Activated naive CD4-positive, alpha-beta T cell treated with anti-CD3 and anti-CD28 coated beads, Interleukin-2, amount 50 U/mL, for 24 hours (primary cell): Measurements from ENCODE around the gene CEBPG.

Experiments
- H3K27ac Mint-ChIP-seq: one replicate; pipeline ENCODE4 v1.8.0; 2021; ENCODE audit warnings: mild to moderate bottlenecking, mixed read lengths
- H3K27me3 Mint-ChIP-seq: one replicate; pipeline ENCODE4 v1.8.0; 2021; ENCODE audit warnings: mixed read lengths
- H3K36me3 Mint-ChIP-seq: one replicate; pipeline ENCODE4 v1.8.0; 2021; ENCODE audit warnings: mixed read lengths
- H3K4me1 Mint-ChIP-seq: one replicate; pipeline ENCODE4 v1.8.0; 2021; ENCODE audit warnings: mixed read lengths
- H3K4me3 Mint-ChIP-seq: one replicate; pipeline ENCODE4 v1.8.0; 2021; ENCODE audit warnings: mild to moderate bottlenecking, mixed read lengths
- H3K9me3 Mint-ChIP-seq: one replicate; pipeline ENCODE4 v1.8.0; 2021; ENCODE audit warnings: mixed read lengths

The CEBPG gene

GRCh38 chr19:33368074-33368864 lies 5.2 kb upstream of the CEBPG start:
- Mint-ChIP-seq H3K27me3 (peaks cover 1% of the 10 kb centered on the region), H3K4me1 (no peaks in the 10 kb centered on the region), H3K9me3 (no peaks in the 10 kb centered on the region), H3K4me3 (no peak overlapping the region), H3K36me3 (no peaks in the 10 kb centered on the region), H3K27ac (no peak overlapping the region)

GRCh38 chr19:33370783-33371182 lies 2.7 kb upstream of the CEBPG start:
- H3K4me3 Mint-ChIP-seq, result no peak overlapping the region
- no peak overlapping the region for H3K27ac Mint-ChIP-seq
- H3K9me3 Mint-ChIP-seq, result no peaks in the 10 kb centered on the region
- H3K27me3 Mint-ChIP-seq, result no peaks in the 10 kb centered on the region
- H3K4me1 Mint-ChIP-seq, result peaks cover 17% of the 10 kb centered on the region
- H3K36me3 Mint-ChIP-seq, result peaks cover 6% of the 10 kb centered on the region

- H3K4me1 Mint-ChIP-seq, result peaks cover 52% of the 10 kb centered on the region
- H3K9me3 Mint-ChIP-seq, result no peaks in the 10 kb centered on the region
- peaks cover 11% of the 10 kb centered on the region for H3K36me3 Mint-ChIP-seq
- H3K27ac Mint-ChIP-seq, result peak overlapping the region; percentile 85
- no peaks in the 10 kb centered on the region for H3K27me3 Mint-ChIP-seq
- H3K4me3 Mint-ChIP-seq, result peak overlapping the region; percentile 98
These were observed 766 bp downstream of the CEBPG start for GRCh38 chr19:33374236-33374714.

GRCh38 chr19:33375156-33375836 lies 1.8 kb downstream of the CEBPG start:
- Mint-ChIP-seq H3K27me3 (no peaks in the 10 kb centered on the region), H3K36me3 (peaks cover 11% of the 10 kb centered on the region), H3K4me3 (peak overlapping the region; percentile 98), H3K27ac (peak overlapping the region; percentile 25), H3K4me1 (peaks cover 60% of the 10 kb centered on the region), H3K9me3 (no peaks in the 10 kb centered on the region)

GRCh38 chr19:33375837-33376159 lies 2.3 kb downstream of the CEBPG start:
- Mint-ChIP-seq H3K36me3 (peaks cover 11% of the 10 kb centered on the region), H3K9me3 (no peaks in the 10 kb centered on the region), H3K27ac (peak overlapping the region; percentile 25)

GRCh38 chr19:33376423-33376822 lies 2.9 kb downstream of the CEBPG start:
- Mint-ChIP-seq H3K27ac (no peak overlapping the region), H3K4me3 (peak overlapping the region; percentile 24), H3K9me3 (no peaks in the 10 kb centered on the region), H3K27me3 (no peaks in the 10 kb centered on the region), H3K4me1 (peaks cover 68% of the 10 kb centered on the region), H3K36me3 (peaks cover 15% of the 10 kb centered on the region)

More at GRCh38 chr19:33375837-33376159, 2.3 kb downstream of the CEBPG start:
- Mint-ChIP-seq H3K27me3 (no peaks in the 10 kb centered on the region), H3K4me3 (peak overlapping the region; percentile 98), H3K4me1 (peaks cover 63% of the 10 kb centered on the region)

GRCh38 chr19:33376941-33377557 lies 3.5 kb downstream of the CEBPG start:
- H3K27me3 Mint-ChIP-seq, result no peaks in the 10 kb centered on the region
- H3K4me1 Mint-ChIP-seq, result peaks cover 74% of the 10 kb centered on the region
- no peaks in the 10 kb centered on the region for H3K9me3 Mint-ChIP-seq
- H3K36me3 Mint-ChIP-seq, result peaks cover 15% of the 10 kb centered on the region
- H3K27ac Mint-ChIP-seq, result no peak overlapping the region
- peak overlapping the region; percentile 12 for H3K4me3 Mint-ChIP-seq

GRCh38 chr19:33377586-33378475 lies 4.3 kb downstream of the CEBPG start:
- Mint-ChIP-seq H3K27ac (peak overlapping the region; percentile 35), H3K4me3 (no peak overlapping the region), H3K36me3 (peaks cover 15% of the 10 kb centered on the region), H3K9me3 (no peaks in the 10 kb centered on the region), H3K4me1 (peaks cover 76% of the 10 kb centered on the region), H3K27me3 (no peaks in the 10 kb centered on the region)

GRCh38 chr19:33379151-33379829 lies 5.8 kb downstream of the CEBPG start:
- Mint-ChIP-seq H3K4me3 (no peak overlapping the region), H3K27me3 (no peaks in the 10 kb centered on the region), H3K9me3 (no peaks in the 10 kb centered on the region), H3K4me1 (peaks cover 86% of the 10 kb centered on the region), H3K36me3 (peaks cover 13% of the 10 kb centered on the region), H3K27ac (peak overlapping the region; percentile 51)

GRCh38 chr19:33381101-33381500 lies 7.6 kb downstream of the CEBPG start:
- H3K27me3 Mint-ChIP-seq, result no peaks in the 10 kb centered on the region
- H3K36me3 Mint-ChIP-seq, result peaks cover 6% of the 10 kb centered on the region
- H3K4me1 Mint-ChIP-seq, result peaks cover 68% of the 10 kb centered on the region
- H3K4me3 Mint-ChIP-seq, result no peak overlapping the region
- H3K9me3 Mint-ChIP-seq, result no peaks in the 10 kb centered on the region
- H3K27ac Mint-ChIP-seq, result peak overlapping the region; percentile 82

- Mint-ChIP-seq H3K27ac (no peak overlapping the region), H3K27me3 (no peaks in the 10 kb centered on the region), H3K9me3 (no peaks in the 10 kb centered on the region)
These were observed 8.5 kb downstream of the CEBPG start for GRCh38 chr19:33382006-33382405.

GRCh38 chr19:33382982-33383381 lies 9.5 kb downstream of the CEBPG start:
- H3K4me1 Mint-ChIP-seq, result peaks cover 49% of the 10 kb centered on the region
- no peak overlapping the region for H3K4me3 Mint-ChIP-seq
- no peak overlapping the region for H3K27ac Mint-ChIP-seq
- peaks cover 6% of the 10 kb centered on the region for H3K36me3 Mint-ChIP-seq
- H3K9me3 Mint-ChIP-seq, result no peaks in the 10 kb centered on the region
- no peaks in the 10 kb centered on the region for H3K27me3 Mint-ChIP-seq

More at GRCh38 chr19:33382006-33382405, 8.5 kb downstream of the CEBPG start:
- Mint-ChIP-seq H3K4me1 (peaks cover 59% of the 10 kb centered on the region), H3K4me3 (no peak overlapping the region), H3K36me3 (peaks cover 6% of the 10 kb centered on the region)

- peaks cover 6% of the 10 kb centered on the region for H3K36me3 Mint-ChIP-seq
- peak overlapping the region; percentile 70 for H3K27ac Mint-ChIP-seq
- H3K4me1 Mint-ChIP-seq, result peaks cover 41% of the 10 kb centered on the region
- no peaks in the 10 kb centered on the region for H3K9me3 Mint-ChIP-seq
- H3K4me3 Mint-ChIP-seq, result no peak overlapping the region
- no peaks in the 10 kb centered on the region for H3K27me3 Mint-ChIP-seq
These were observed 10.3 kb downstream of the CEBPG start for GRCh38 chr19:33383720-33384292.

GRCh38 chr19:33384983-33385382 lies 11.5 kb downstream of the CEBPG start:
- Mint-ChIP-seq H3K27me3 (no peaks in the 10 kb centered on the region), H3K4me3 (no peak overlapping the region), H3K4me1 (peaks cover 31% of the 10 kb centered on the region), H3K27ac (no peak overlapping the region), H3K36me3 (peaks cover 4% of the 10 kb centered on the region), H3K9me3 (no peaks in the 10 kb centered on the region)
